Measurements from ENCODE around the gene NRXN3.

- no peak for TF ChIP-seq EZH2 (IDR thresholded peaks at IDR 0.05; ENCODE audit: insufficient read depth, poor library complexity, severe bottlenecking)
- TF ChIP-seq EZH2phosphoT487 (IDR thresholded peaks at IDR 0.05; ENCODE audit: insufficient read depth, low read depth) = no peak
Observed at GRCh38 chr14:78259831-78260230, 89.7 kb downstream of the NRXN3 start.
